K562 (cell line): ENCODE measurements around the gene USP5. TPM values are rescaled to one million over a fixed set of nuclear protein-coding genes. Genes with fewer than 3 reads are reported as not detected.

Source experiments
- FOXK2 ChIP-seq, 2 experiments: fragments of 450-650 bp; IDR thresholded peaks in 1 of 2; conservative IDR thresholded peaks in 1 of 2; 2 replicates each; pipeline ENCODE4 v1.6.1; 2016; ENCODE audit warnings: low read depth in 2 of 2, mild to moderate bottlenecking in 1 of 2
- JUND ChIP-seq, 2 experiments: IDR thresholded peaks; 2 replicates in 1 of 2; 3 replicates in 1 of 2; pipeline ENCODE4 v1.6.1; 2011; ENCODE audit warnings: borderline replicate concordance in 2 of 2, low read depth in 2 of 2, low read length in 2 of 2, improper control_type of control experiment in 1 of 2, missing biosample characterization in 1 of 2, missing genetic modification characterization in 1 of 2, missing genetic modification reagents in 1 of 2
- polyA plus RNA-seq, 8 experiments: library from polyadenylated mRNA; depleted of rRNA in 4 of 8; stranded (reverse) in 5 of 8; unstranded in 3 of 8; fragments of >200 nt; fragmentation: Nextera tagmentation in 2 of 8; fragmentation: Illumina TruSeq in 1 of 8; extraction: Ambion mirVana in 2 of 8; extraction: Trizol in 1 of 8; gene quantifications; 2 replicates each; pipeline versions ENCODE4 v1.2.1 to v1.2.3, GENCODE V29; 2011 to 2014; ENCODE audit warnings: inconsistent platforms in 1 of 8, missing spikeins in 1 of 8
- total RNA-seq, 7 experiments: library from RNA; depleted of rRNA in 6 of 7; stranded (reverse); fragments of >200 nt in 6 of 7; fragmentation: Illumina TruSeq in 2 of 7; extraction: Trizol in 2 of 7; gene quantifications; 2 replicates each; pipeline versions ENCODE4 v1.2.1 to v1.2.3, GENCODE V29; 2011 to 2021; ENCODE audit warnings: low replicate concordance in 1 of 7
- TF ChIP-seq, protein P1 (sequence below): fragments of 450-650 bp; IDR thresholded peaks from 2 replicates; pipeline ENCODE4 v1.6.1; 2016; ENCODE audit warnings: mild to moderate bottlenecking, moderate library complexity
- TF ChIP-seq, protein P2 (sequence below): fragments of 450-650 bp; IDR thresholded peaks from 2 replicates; pipeline ENCODE4 v1.6.1; 2017; ENCODE audit warnings: antibody characterized with exemption, mild to moderate bottlenecking
- TF ChIP-seq, protein P3 (sequence below): fragments of 250-450 bp; sonication (Bioruptor Pico); IDR thresholded peaks from 2 replicates; pipeline ENCODE4 v1.4.0; 2020
- TF ChIP-seq, protein P4 (sequence below): sonication (generic); formaldehyde crosslinking; IDR thresholded peaks from 2 replicates; pipeline ENCODE4 v1.8.1; 2022; ENCODE audit warnings: missing genetic modification reagents

USP5 gene
- total and polyA plus RNA-seq, 9 of the 15 experiments (the other 6 are each of a cell fraction or from before 2014, with no cell fraction given) = 1.4 to 107 (median 48.6) TPM

DNA sequence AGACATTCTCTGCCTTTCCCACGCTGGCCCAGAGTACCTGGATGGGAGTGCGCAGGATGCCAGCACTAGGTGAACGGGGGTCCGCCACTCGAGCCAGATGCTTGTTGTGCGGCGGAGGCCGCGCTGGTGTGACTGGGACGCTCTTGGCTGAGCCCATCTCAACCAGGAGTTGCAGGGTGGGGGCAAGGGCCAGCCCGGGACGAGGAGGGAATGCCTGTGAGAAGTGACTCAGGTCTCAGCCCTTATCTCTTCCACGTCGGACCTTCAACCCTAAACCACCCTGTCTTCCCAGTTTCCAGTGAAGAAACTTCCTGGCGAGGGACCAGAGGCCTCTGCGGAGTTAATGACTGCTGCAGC, 1.2 kb upstream of the USP5 start (continued):
- TF ChIP-seq, protein P1, sequence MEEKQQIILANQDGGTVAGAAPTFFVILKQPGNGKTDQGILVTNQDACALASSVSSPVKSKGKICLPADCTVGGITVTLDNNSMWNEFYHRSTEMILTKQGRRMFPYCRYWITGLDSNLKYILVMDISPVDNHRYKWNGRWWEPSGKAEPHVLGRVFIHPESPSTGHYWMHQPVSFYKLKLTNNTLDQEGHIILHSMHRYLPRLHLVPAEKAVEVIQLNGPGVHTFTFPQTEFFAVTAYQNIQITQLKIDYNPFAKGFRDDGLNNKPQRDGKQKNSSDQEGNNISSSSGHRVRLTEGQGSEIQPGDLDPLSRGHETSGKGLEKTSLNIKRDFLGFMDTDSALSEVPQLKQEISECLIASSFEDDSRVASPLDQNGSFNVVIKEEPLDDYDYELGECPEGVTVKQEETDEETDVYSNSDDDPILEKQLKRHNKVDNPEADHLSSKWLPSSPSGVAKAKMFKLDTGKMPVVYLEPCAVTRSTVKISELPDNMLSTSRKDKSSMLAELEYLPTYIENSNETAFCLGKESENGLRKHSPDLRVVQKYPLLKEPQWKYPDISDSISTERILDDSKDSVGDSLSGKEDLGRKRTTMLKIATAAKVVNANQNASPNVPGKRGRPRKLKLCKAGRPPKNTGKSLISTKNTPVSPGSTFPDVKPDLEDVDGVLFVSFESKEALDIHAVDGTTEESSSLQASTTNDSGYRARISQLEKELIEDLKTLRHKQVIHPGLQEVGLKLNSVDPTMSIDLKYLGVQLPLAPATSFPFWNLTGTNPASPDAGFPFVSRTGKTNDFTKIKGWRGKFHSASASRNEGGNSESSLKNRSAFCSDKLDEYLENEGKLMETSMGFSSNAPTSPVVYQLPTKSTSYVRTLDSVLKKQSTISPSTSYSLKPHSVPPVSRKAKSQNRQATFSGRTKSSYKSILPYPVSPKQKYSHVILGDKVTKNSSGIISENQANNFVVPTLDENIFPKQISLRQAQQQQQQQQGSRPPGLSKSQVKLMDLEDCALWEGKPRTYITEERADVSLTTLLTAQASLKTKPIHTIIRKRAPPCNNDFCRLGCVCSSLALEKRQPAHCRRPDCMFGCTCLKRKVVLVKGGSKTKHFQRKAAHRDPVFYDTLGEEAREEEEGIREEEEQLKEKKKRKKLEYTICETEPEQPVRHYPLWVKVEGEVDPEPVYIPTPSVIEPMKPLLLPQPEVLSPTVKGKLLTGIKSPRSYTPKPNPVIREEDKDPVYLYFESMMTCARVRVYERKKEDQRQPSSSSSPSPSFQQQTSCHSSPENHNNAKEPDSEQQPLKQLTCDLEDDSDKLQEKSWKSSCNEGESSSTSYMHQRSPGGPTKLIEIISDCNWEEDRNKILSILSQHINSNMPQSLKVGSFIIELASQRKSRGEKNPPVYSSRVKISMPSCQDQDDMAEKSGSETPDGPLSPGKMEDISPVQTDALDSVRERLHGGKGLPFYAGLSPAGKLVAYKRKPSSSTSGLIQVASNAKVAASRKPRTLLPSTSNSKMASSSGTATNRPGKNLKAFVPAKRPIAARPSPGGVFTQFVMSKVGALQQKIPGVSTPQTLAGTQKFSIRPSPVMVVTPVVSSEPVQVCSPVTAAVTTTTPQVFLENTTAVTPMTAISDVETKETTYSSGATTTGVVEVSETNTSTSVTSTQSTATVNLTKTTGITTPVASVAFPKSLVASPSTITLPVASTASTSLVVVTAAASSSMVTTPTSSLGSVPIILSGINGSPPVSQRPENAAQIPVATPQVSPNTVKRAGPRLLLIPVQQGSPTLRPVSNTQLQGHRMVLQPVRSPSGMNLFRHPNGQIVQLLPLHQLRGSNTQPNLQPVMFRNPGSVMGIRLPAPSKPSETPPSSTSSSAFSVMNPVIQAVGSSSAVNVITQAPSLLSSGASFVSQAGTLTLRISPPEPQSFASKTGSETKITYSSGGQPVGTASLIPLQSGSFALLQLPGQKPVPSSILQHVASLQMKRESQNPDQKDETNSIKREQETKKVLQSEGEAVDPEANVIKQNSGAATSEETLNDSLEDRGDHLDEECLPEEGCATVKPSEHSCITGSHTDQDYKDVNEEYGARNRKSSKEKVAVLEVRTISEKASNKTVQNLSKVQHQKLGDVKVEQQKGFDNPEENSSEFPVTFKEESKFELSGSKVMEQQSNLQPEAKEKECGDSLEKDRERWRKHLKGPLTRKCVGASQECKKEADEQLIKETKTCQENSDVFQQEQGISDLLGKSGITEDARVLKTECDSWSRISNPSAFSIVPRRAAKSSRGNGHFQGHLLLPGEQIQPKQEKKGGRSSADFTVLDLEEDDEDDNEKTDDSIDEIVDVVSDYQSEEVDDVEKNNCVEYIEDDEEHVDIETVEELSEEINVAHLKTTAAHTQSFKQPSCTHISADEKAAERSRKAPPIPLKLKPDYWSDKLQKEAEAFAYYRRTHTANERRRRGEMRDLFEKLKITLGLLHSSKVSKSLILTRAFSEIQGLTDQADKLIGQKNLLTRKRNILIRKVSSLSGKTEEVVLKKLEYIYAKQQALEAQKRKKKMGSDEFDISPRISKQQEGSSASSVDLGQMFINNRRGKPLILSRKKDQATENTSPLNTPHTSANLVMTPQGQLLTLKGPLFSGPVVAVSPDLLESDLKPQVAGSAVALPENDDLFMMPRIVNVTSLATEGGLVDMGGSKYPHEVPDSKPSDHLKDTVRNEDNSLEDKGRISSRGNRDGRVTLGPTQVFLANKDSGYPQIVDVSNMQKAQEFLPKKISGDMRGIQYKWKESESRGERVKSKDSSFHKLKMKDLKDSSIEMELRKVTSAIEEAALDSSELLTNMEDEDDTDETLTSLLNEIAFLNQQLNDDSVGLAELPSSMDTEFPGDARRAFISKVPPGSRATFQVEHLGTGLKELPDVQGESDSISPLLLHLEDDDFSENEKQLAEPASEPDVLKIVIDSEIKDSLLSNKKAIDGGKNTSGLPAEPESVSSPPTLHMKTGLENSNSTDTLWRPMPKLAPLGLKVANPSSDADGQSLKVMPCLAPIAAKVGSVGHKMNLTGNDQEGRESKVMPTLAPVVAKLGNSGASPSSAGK = no peak
- TF ChIP-seq, protein P2, sequence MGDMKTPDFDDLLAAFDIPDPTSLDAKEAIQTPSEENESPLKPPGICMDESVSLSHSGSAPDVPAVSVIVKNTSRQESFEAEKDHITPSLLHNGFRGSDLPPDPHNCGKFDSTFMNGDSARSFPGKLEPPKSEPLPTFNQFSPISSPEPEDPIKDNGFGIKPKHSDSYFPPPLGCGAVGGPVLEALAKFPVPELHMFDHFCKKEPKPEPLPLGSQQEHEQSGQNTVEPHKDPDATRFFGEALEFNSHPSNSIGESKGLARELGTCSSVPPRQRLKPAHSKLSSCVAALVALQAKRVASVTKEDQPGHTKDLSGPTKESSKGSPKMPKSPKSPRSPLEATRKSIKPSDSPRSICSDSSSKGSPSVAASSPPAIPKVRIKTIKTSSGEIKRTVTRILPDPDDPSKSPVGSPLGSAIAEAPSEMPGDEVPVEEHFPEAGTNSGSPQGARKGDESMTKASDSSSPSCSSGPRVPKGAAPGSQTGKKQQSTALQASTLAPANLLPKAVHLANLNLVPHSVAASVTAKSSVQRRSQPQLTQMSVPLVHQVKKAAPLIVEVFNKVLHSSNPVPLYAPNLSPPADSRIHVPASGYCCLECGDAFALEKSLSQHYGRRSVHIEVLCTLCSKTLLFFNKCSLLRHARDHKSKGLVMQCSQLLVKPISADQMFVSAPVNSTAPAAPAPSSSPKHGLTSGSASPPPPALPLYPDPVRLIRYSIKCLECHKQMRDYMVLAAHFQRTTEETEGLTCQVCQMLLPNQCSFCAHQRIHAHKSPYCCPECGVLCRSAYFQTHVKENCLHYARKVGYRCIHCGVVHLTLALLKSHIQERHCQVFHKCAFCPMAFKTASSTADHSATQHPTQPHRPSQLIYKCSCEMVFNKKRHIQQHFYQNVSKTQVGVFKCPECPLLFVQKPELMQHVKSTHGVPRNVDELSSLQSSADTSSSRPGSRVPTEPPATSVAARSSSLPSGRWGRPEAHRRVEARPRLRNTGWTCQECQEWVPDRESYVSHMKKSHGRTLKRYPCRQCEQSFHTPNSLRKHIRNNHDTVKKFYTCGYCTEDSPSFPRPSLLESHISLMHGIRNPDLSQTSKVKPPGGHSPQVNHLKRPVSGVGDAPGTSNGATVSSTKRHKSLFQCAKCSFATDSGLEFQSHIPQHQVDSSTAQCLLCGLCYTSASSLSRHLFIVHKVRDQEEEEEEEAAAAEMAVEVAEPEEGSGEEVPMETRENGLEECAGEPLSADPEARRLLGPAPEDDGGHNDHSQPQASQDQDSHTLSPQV = 0 out of 2 replicates have a peak, but pooled peaks have one; percentile 37
- TF ChIP-seq JUND (IDR thresholded peaks at IDR 0.05; ENCODE audit: borderline replicate concordance, low read depth, low read length) = 0 out of 2 replicates have a peak, but pooled peaks have one; percentile 39
- TF ChIP-seq JUND (tag; IDR thresholded peaks at IDR 0.05; ENCODE audit: borderline replicate concordance, low read depth, low read length) = no peak
- TF ChIP-seq FOXK2 (conservative IDR thresholded peaks at IDR 0.05 in 1 of 2, IDR thresholded peaks at IDR 0.05 in 1 of 2; ENCODE audit: low read depth in 2 of 2) = no peak
- TF ChIP-seq, protein P3, sequence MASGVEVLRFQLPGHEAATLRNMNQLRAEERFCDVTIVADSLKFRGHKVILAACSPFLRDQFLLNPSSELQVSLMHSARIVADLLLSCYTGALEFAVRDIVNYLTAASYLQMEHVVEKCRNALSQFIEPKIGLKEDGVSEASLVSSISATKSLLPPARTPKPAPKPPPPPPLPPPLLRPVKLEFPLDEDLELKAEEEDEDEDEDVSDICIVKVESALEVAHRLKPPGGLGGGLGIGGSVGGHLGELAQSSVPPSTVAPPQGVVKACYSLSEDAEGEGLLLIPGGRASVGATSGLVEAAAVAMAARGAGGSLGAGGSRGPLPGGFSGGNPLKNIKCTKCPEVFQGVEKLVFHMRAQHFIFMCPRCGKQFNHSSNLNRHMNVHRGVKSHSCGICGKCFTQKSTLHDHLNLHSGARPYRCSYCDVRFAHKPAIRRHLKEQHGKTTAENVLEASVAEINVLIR (CRISPR knock-in tag) = no peak
- TF ChIP-seq, protein P4, sequence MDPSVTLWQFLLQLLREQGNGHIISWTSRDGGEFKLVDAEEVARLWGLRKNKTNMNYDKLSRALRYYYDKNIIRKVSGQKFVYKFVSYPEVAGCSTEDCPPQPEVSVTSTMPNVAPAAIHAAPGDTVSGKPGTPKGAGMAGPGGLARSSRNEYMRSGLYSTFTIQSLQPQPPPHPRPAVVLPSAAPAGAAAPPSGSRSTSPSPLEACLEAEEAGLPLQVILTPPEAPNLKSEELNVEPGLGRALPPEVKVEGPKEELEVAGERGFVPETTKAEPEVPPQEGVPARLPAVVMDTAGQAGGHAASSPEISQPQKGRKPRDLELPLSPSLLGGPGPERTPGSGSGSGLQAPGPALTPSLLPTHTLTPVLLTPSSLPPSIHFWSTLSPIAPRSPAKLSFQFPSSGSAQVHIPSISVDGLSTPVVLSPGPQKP (CRISPR knock-in tag) = no peak
- TF ChIP-seq, all 486 proteins: peak for 15
